ENCODE data around the gene GCLC. TPM values are rescaled to one million over a fixed set of nuclear protein-coding genes. Genes with fewer than 3 reads are reported as not detected.

GCLC gene
- total and polyA plus RNA-seq, 2 experiments from 2014 or later, result 16.9 to 40.3 TPM

DNA sequence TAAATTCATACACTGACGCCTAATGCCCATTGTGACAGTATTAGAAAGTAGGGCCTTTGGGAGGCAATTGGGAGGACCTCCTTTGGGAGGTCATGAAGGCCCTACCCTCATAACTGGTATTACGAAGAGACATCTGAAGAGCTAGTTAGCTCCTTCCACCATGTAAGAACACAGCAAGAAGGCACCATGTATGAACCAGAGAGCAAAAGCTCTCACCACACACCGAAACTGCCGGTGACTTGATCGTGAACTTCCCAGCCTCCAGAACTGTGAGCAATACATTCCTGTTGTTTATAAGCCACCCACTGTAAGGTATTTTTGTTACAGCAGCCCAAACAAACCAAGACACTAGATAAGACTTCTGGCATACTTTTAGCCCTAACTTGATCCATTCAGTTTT is 41.8 kb downstream of the GCLC start:
- Histone ChIP-seq H3K79me2 (replicated peaks; ENCODE audit: insufficient read depth) (no peaks in the 10 kb centered on the region), H3K4me1 (ENCODE audit: insufficient read depth) (no peaks in the 10 kb centered on the region), H3K27me3 (ENCODE audit: insufficient read depth) (no peaks in the 10 kb centered on the region), H3K4me3 (no peak overlapping the region), H2AFZ (no peak overlapping the region), H3K27ac (ENCODE audit: low read depth) (no peak overlapping the region), H3F3A (replicated peaks; ENCODE audit: low read depth) (no peaks in the 10 kb centered on the region), H3K9me2 (ENCODE audit: insufficient read depth) (no peaks in the 10 kb centered on the region), H3K36me3 (ENCODE audit: insufficient read depth) (peaks cover 39% of the 10 kb centered on the region), H3K4me2 (no peak overlapping the region), H4K20me1 (replicated peaks; ENCODE audit: insufficient read depth) (peaks cover 2% of the 10 kb centered on the region; the same call in 1 of the 2 replicates)
- TF ChIP-seq, protein P1, sequence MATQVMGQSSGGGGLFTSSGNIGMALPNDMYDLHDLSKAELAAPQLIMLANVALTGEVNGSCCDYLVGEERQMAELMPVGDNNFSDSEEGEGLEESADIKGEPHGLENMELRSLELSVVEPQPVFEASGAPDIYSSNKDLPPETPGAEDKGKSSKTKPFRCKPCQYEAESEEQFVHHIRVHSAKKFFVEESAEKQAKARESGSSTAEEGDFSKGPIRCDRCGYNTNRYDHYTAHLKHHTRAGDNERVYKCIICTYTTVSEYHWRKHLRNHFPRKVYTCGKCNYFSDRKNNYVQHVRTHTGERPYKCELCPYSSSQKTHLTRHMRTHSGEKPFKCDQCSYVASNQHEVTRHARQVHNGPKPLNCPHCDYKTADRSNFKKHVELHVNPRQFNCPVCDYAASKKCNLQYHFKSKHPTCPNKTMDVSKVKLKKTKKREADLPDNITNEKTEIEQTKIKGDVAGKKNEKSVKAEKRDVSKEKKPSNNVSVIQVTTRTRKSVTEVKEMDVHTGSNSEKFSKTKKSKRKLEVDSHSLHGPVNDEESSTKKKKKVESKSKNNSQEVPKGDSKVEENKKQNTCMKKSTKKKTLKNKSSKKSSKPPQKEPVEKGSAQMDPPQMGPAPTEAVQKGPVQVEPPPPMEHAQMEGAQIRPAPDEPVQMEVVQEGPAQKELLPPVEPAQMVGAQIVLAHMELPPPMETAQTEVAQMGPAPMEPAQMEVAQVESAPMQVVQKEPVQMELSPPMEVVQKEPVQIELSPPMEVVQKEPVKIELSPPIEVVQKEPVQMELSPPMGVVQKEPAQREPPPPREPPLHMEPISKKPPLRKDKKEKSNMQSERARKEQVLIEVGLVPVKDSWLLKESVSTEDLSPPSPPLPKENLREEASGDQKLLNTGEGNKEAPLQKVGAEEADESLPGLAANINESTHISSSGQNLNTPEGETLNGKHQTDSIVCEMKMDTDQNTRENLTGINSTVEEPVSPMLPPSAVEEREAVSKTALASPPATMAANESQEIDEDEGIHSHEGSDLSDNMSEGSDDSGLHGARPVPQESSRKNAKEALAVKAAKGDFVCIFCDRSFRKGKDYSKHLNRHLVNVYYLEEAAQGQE (IDR thresholded peaks at IDR 0.05; ENCODE audit: unreplicated experiment), result no peak
- TF ChIP-seq, protein P2, sequence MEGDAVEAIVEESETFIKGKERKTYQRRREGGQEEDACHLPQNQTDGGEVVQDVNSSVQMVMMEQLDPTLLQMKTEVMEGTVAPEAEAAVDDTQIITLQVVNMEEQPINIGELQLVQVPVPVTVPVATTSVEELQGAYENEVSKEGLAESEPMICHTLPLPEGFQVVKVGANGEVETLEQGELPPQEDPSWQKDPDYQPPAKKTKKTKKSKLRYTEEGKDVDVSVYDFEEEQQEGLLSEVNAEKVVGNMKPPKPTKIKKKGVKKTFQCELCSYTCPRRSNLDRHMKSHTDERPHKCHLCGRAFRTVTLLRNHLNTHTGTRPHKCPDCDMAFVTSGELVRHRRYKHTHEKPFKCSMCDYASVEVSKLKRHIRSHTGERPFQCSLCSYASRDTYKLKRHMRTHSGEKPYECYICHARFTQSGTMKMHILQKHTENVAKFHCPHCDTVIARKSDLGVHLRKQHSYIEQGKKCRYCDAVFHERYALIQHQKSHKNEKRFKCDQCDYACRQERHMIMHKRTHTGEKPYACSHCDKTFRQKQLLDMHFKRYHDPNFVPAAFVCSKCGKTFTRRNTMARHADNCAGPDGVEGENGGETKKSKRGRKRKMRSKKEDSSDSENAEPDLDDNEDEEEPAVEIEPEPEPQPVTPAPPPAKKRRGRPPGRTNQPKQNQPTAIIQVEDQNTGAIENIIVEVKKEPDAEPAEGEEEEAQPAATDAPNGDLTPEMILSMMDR (conservative IDR thresholded peaks at IDR 0.05; ENCODE audit: low read depth in 2 of 2), result no peak
- TF ChIP-seq NANOG (IDR thresholded peaks at IDR 0.05; ENCODE audit: borderline replicate concordance), result no peak
- TF ChIP-seq STAT1 (IDR thresholded peaks at IDR 0.05; ENCODE audit: unreplicated experiment), result no peak
- no peak for TF ChIP-seq JUNB (IDR thresholded peaks at IDR 0.05; ENCODE audit: unreplicated experiment)
- TF ChIP-seq, protein P3, sequence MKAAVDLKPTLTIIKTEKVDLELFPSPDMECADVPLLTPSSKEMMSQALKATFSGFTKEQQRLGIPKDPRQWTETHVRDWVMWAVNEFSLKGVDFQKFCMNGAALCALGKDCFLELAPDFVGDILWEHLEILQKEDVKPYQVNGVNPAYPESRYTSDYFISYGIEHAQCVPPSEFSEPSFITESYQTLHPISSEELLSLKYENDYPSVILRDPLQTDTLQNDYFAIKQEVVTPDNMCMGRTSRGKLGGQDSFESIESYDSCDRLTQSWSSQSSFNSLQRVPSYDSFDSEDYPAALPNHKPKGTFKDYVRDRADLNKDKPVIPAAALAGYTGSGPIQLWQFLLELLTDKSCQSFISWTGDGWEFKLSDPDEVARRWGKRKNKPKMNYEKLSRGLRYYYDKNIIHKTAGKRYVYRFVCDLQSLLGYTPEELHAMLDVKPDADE (IDR thresholded peaks at IDR 0.05), result no peak
- TF ChIP-seq, protein P4, sequence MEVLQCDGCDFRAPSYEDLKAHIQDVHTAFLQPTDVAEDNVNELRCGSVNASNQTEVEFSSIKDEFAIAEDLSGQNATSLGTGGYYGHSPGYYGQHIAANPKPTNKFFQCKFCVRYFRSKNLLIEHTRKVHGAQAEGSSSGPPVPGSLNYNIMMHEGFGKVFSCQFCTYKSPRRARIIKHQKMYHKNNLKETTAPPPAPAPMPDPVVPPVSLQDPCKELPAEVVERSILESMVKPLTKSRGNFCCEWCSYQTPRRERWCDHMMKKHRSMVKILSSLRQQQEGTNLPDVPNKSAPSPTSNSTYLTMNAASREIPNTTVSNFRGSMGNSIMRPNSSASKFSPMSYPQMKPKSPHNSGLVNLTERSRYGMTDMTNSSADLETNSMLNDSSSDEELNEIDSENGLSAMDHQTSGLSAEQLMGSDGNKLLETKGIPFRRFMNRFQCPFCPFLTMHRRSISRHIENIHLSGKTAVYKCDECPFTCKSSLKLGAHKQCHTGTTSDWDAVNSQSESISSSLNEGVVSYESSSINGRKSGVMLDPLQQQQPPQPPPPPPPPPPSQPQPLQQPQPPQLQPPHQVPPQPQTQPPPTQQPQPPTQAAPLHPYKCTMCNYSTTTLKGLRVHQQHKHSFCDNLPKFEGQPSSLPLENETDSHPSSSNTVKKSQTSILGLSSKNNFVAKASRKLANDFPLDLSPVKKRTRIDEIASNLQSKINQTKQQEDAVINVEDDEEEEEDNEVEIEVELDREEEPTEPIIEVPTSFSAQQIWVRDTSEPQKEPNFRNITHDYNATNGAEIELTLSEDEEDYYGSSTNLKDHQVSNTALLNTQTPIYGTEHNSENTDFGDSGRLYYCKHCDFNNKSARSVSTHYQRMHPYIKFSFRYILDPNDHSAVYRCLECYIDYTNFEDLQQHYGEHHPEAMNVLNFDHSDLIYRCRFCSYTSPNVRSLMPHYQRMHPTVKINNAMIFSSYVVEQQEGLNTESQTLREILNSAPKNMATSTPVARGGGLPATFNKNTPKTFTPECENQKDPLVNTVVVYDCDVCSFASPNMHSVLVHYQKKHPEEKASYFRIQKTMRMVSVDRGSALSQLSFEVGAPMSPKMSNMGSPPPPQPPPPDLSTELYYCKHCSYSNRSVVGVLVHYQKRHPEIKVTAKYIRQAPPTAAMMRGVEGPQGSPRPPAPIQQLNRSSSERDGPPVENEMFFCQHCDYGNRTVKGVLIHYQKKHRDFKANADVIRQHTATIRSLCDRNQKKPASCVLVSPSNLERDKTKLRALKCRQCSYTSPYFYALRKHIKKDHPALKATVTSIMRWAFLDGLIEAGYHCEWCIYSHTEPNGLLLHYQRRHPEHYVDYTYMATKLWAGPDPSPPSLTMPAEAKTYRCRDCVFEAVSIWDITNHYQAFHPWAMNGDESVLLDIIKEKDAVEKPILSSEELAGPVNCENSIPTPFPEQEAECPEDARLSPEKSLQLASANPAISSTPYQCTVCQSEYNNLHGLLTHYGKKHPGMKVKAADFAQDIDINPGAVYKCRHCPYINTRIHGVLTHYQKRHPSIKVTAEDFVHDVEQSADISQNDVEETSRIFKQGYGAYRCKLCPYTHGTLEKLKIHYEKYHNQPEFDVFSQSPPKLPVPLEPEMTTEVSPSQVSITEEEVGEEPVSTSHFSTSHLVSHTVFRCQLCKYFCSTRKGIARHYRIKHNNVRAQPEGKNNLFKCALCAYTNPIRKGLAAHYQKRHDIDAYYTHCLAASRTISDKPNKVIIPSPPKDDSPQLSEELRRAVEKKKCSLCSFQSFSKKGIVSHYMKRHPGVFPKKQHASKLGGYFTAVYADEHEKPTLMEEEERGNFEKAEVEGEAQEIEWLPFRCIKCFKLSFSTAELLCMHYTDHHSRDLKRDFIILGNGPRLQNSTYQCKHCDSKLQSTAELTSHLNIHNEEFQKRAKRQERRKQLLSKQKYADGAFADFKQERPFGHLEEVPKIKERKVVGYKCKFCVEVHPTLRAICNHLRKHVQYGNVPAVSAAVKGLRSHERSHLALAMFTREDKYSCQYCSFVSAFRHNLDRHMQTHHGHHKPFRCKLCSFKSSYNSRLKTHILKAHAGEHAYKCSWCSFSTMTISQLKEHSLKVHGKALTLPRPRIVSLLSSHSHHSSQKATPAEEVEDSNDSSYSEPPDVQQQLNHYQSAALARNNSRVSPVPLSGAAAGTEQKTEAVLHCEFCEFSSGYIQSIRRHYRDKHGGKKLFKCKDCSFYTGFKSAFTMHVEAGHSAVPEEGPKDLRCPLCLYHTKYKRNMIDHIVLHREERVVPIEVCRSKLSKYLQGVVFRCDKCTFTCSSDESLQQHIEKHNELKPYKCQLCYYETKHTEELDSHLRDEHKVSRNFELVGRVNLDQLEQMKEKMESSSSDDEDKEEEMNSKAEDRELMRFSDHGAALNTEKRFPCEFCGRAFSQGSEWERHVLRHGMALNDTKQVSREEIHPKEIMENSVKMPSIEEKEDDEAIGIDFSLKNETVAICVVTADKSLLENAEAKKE (CRISPR knock-in tag; IDR thresholded peaks at IDR 0.05), result no peak
- TF ChIP-seq CREB1 (CRISPR knock-in tag; IDR thresholded peaks at IDR 0.05; ENCODE audit: low read depth), result no peak
- TF ChIP-seq EZH2 (IDR thresholded peaks at IDR 0.05; ENCODE audit: low read depth, unreplicated experiment), result no peak
- TF ChIP-seq POLR2AphosphoS5 (IDR thresholded peaks at IDR 0.05; ENCODE audit: low read depth), result no peak
- no peak for TF ChIP-seq EZH2phosphoT487 (IDR thresholded peaks at IDR 0.05; ENCODE audit: unreplicated experiment)
- no peak for TF ChIP-seq ZNF331 (CRISPR knock-in tag; IDR thresholded peaks at IDR 0.05; ENCODE audit: low read depth)
- TF ChIP-seq ZNF114 (CRISPR knock-in tag; IDR thresholded peaks at IDR 0.05), result no peak
- ATAC-seq, result no peak
- H3K4me3 Mint-ChIP-seq, result no peak overlapping the region
- no peaks in the 10 kb centered on the region for H3K27me3 Mint-ChIP-seq (ENCODE audit: insufficient read depth, low read depth, poor library complexity)
- DNase-seq (ENCODE audit: low spot score), result no peak
- H3K9me3 Mint-ChIP-seq, result no peaks in the 10 kb centered on the region
- no peaks in the 10 kb centered on the region for H3K4me1 Mint-ChIP-seq
- peaks cover 62% of the 10 kb centered on the region for H3K36me3 Mint-ChIP-seq (ENCODE audit: low read depth)
- no peak overlapping the region for H3K27ac Mint-ChIP-seq
